HG02885 (cell line): ENCODE results near the gene ZAR1L.

ENCODE experiments used
- ATAC-seq: cut with Tn5 transposase; IDR thresholded peaks from one replicate; pipeline ENCODE4 v1.9.1; 2021; ENCODE audit warnings: mild to moderate bottlenecking; ENCODE audit not compliant: unreplicated experiment, poor library complexity

The ZAR1L gene

DNA sequence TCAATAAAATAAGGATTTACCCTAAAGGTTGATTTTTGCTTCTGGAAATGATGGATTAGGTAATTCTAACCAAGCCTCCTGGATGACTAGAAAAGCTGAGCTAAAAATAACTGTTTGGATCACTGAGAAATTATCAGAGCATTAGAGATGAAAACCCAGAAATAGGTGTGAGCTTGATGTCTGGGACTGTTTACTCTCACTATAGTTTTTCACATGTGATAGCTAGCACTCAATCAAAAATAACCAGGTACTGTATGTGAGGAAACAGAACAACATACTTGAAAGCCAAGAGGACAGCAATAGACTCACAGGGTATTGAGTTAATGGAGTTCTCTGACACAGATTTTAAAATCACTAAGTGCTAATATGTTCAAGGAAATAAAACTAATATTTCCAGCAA, 9.5 kb downstream of the ZAR1L start:
- ATAC-seq = no peak

DNA sequence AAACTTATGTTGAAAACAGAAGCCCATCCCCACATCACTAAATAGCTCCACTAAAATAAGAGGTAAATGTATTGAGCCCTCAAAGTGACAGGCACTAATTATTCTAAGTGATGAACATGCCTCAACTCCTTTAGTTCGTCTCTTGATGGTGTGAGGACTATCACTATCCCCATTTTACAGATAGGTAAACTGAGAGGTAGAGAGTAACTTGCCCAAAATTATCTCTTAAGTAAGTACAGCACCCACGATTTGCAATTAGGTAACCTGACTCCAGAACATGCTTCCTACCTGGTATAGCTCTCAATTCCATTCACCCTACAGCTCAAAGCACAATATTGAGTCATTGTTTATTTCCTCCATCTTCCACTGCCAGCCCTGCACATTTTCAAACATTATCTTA, 12.7 kb downstream of the ZAR1L start:
- ATAC-seq = no peak

DNA sequence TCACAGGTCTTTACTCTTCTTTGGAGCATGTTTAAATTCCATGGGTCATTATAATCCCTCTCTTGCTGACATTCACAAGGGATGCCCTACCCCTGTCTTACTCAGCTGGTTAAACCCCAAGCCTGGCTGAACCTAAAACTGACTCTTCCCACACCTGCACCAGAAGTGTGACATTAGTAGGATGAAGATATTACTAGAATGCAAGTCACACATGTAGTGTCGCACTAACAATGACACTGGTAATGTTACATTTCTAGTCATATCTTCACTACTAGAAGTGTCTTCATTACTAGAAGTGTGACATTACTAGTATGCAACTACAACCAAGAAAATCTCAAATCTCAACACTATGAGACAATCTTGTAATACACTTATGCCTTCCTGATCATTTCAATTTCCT, 14.2 kb downstream of the ZAR1L start:
- ATAC-seq = no peak

DNA sequence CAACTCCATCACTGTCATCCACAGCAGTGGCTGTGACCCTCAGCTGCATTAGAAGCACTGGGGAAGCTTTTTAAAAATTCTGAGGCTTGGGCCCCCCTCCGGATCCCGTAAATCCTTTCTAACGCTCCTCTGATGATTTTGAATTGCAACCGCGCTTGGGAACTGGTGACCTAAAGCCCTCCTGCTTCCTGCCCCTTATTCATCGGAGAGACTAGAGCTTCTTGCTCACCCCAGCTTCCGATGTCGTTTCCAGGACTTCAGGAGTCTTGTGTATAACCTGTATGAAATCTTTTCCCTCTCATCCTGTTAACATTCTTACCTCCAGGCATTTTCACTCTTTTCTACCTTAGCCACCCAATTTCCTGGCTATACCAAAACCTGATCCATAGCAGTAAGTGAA, 14.8 kb downstream of the ZAR1L start:
- ATAC-seq = no peak

DNA sequence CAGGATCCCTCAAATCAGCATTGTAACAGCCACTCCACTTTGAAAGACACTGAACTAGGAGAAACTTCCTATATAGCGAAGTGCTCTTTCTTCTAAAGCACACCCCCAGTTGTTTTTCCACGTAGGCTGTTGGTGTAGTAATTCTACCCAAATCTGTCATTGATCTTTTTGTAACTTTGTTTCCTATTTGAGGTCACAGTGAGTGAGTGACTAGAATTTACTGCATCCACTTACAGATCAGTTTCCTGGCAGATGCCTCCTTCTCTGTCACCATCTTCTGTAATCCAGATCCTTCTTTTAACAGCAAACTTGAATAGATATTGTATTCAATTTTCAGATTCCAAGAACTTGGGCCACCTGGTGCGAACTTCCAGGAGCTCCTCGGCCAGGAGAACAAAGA, 15.3 kb downstream of the ZAR1L start:
- no peak for ATAC-seq

DNA sequence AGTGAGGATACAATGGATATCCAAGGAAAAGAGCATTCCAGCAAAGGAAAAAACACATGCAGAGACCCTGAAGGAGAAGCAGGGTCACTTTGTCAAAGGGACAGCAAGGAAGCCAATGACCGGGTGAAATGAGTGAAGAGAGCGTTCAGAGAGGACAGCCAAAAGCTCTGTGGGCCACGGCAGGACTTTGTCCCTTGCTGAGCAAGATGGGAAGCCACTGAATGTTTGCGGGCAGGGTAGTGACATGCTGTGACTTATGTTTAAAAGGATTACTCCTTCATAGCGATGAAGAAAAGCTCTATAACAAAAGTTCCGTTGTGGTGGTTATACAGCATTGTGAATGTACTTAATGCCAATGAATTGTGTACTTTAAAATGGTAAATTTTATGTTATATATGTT, 16.5 kb downstream of the ZAR1L start:
- ATAC-seq = no peak

DNA sequence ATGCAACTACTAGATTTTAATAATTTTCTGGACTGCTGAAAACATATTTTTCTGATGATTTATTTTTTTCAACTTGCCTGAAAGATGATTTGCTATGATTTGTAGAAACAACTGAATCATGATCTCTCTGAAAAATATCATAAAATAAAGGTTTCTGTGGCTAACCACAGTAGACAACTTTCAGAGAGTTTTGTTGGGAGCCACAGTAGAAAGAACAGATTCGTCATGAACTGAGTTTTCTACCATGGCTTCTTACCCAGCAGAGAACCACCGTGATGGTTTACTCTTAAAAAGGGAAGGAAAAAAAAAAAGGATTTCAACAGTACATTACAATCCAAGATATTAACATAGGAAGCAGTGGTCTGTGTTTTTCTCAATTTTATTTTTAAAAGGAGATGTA, 18.0 kb downstream of the ZAR1L start:
- no peak for ATAC-seq

DNA sequence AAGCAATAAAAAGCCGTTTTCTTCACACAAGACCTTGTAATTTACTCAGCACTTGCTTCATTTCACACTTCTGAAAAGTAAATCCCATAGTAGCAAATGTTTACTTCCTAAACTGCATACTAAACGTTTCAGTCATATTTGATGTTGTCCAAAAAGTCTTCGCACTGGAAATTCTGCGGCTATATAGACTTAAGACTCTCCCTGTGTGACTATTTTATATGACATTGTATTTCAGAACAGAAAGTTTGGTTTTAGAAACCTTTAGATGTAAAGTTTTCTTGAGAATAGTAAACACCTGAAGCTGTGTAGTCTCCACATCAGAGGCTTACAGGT, 29.6 kb downstream of the ZAR1L start:
- no peak for ATAC-seq

DNA sequence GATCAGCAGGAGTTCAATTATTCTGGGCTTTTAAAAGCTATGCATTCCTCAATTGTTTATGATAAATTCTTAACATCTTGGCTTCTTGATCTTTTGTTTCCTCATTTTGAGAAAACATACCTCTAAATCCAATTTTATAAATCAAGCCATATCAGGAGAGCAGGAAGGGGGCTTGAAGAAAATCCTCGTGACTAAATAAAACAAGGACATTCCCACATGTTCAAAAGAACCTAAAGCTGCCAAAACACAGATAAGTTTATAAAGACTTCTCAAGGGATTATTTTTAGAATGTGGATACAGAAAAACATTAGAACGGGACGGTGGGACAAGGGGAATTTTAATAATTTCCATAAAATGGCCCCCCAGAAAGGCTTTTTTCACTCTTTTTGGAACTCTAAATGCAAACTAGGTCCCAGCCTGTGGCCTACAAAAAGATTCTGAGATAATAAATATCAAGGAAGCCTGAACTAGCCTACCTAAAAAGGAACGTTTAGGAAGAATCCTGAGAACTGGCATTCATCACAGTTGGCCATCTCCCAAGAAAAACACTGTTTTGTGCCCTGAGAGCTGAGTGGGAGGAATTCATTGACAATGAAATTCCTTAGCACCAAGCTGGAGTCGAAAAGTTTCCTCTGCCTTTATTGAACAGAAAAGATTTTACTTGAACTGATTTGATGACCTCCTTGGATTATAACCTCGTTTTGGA, 30.1 kb downstream of the ZAR1L start:
- no peak for ATAC-seq

DNA sequence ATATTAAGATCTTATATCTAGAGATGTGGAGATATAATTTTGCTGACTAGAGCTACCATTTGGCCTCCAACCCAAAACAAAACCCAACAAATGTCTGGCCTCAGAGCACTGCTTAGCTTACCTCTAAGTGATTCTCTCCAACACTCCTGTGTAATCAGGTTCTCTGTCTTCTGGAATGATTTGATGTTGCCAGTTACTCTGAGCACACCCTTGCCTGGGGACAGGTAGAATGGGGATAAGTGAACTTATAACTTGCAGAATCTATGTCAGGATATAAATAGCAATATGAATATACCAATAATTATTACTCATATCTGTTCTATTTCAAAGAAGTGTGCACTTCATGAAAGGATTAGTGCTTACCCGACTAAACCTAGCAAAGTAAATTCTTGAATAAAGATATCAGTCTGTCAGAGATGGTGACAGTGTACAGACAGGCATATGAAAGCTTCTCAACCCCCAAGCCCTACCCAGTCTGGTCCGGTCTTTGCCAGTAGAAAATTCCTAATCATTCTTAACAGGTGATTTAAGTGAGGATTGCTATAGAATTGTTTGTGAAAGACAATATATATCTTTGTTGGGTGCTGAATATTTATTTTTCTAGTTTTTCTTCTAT, 33.0 kb downstream of the ZAR1L start:
- no peak for ATAC-seq

DNA sequence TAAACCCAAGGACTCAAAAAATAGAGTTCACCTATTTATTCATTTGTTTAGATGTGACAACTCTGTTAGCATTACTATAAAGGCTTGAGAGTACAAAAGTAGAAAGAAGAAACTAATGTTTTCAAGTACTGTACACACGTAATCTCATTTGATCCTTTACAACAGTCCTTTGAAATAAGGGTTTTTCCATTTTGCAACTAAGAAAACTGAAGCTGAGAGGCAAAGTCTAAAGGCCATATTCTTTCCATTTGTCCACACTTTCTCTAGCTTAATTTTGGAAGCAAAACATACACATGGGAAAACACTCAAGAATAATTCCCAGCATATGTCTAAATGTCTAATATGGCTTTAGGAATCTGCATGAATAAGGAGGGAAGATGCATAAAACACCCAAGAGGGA, 34.1 kb downstream of the ZAR1L start:
- no peak for ATAC-seq

DNA sequence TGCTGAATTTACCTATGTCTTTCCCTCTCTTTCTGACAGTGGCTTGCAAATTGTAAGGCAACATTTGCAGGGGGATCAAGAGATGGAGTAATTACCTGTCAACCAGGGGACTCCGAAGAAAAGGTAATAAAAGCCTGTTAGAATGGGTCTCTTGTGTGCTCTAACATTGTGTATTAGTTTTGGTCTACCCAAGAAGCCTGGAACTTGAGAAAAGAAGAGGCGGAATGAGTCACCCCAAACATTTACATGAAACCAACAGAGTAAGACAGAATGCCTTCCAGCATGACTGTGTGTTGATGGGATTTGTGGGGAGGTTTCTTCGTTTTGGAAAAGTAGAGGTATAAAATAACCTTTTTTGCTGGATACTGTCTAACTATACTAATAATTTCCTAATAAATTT, 36.7 kb downstream of the ZAR1L start:
- no peak for ATAC-seq

DNA sequence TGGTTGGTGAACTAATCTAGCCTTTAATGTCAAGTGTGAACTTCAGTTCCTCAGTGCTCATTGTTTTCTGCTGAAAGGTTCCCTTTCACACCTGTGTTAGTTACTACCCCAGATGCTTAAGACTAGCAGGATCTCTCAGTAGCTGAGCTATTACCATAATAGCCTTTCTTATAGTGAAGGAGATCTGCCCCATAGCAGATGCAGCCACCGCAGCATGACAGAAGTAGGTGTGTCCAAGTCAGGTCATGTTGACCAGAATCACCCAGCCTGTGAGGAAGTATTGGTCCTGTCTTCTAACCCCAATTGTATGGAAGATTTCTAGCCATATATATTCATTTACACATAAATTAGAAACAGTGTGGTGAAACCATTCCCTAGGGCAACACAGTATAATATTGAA, 37.3 kb downstream of the ZAR1L start:
- ATAC-seq = peak; percentile 75

DNA sequence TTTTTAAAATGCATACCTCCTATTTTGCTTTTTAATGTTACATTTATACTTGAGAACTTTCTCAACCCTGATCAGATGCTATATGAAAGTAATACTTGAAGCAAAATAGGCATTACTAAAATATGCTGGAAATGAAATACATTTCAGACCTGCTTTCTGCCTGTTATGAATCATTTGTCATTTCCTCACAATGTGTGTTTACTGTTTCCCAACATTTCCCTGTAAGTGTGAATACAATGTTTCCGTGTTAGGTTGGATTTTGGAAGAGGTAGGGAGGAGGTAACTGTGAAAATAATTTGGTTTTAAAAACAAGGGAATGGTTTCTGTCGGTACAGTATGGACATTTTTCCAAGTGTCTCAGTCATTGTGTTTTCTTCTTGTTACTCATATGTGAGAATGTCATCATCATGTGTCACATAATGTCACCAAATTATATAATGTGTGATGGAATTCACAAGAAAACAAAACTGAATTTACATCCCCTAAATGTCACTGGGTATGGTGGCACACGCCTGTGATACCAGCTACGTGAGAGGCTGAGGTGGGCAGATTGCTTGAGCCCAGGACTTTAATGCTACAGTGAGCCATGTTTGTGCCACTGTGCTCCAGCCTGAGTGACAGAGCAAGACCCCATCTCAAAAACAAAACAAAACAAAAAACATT, 43.0 kb downstream of the ZAR1L start:
- ATAC-seq = no peak

DNA sequence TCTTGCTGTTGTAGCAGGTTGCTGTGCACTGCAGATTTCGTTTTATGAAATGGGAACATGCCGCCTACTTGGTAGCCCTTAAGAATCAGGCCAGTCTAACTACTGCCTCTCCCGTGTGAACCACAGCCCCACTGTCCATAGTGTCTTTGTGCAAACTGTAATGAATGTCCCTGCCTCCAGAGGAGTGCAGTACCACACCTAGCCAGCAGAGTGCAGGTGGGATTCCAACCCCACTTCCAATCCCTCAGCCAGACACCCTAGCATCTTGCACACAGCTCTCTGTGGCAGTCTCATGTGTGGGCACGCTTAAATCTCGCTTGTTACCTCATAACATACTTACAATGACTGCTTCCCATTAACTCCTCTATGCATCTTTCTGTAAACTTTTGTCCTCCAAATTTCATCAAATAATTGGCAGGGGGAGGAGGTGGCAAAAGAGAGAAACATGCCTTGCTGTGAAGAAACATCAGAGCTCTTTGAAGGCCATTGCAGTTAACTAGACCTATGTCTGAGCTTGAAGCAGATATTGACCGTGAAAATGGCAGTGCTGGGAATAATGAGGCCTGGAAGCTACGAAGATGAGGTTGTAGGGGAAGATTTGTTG, 47.2 kb downstream of the ZAR1L start:
- ATAC-seq = peak; percentile 84

DNA sequence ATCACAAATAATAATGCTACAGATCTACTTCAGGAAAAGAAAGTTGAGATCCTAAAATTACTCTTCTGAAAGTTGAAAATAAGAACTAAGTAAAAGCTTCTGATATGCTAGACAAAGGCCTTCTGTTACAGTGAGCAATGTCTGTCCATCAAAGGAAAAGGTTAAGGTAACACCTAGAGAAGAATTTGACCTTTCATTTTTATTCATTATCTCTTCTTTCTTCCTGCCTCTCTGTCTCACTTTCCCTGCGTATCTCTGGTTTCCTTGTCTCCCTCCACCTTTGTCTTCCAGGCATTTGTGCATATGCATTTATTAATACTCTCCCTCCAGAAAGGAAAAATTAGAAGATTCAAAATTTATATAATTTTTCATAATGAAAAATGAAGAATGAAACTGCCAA, 49.0 kb downstream of the ZAR1L start:
- ATAC-seq = no peak

DNA sequence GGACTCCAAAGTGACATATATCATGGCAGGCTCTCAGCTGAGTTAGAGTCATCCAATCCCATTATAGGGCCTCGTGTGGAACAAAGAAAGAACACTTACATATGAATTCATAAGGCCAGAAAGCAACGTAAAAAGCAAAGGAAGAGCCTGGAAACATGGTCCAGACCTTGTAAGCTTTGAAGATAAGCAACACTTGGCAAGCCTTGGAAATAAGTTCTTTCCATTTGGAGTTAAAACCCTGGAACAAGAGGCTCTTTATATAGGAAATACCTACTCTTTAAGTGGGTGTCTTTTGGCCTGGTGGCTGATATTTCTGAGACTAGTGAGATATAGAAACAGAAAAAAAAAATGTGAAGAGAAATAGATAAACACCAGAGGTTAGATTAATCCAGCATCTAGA, 49.4 kb downstream of the ZAR1L start:
- no peak for ATAC-seq

DNA sequence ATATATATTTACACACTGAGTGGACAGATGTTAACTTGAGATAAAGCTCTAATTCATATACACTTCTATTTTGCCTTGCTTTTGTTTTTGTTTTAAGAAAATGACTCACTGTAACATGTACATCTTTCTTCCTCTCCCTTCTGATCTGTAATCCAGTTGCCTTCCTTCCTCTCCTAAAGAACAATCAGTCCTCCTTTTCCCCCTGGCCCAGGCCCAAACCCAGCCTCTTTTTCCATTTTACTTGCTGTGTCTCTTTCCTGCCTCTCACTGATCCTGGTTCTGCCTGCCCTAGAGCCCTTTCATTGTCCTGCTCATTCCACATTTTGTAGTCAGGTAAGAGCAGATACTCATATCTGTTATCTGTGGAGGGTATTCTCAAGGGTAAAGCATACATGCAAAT, 50.8 kb downstream of the ZAR1L start:
- ATAC-seq = no peak

DNA sequence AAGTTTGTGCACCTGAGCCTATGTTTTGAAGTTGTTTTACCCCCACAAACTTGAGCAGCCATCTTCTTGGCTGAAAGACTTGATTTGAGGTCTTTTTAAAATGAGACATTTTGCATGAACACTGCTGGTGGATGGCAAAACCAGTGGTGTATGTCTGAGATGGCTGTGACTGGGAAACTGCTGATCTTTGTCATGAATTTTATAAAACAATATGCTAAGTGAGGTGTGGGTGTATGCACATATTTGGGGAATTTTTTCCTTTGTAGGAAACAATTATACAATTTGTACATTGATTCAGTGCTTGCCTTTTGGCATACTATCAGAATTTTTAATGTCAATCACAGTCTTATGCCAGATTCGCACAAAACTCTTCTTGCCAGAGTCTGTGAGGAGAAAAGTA, 52.5 kb downstream of the ZAR1L start:
- ATAC-seq = no peak

DNA sequence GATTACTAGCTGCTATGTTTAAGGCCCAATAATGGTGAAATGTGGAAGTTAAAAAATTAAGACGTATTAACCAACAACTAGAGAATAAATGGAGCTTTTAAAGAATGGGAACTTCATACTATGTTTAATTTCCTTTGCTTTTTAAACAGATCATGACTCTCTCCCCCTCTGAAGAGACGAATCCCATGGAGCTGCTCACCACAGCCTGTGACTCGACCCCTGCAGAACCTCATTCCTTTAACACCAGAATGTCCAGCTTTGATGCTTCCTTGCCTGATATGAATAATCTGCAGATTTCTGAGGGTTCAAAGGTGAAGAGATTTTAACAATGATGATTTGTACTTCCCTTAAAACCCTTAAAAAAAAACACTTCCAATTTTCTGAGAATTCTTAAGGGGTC, 53.0 kb downstream of the ZAR1L start:
- no peak for ATAC-seq

DNA sequence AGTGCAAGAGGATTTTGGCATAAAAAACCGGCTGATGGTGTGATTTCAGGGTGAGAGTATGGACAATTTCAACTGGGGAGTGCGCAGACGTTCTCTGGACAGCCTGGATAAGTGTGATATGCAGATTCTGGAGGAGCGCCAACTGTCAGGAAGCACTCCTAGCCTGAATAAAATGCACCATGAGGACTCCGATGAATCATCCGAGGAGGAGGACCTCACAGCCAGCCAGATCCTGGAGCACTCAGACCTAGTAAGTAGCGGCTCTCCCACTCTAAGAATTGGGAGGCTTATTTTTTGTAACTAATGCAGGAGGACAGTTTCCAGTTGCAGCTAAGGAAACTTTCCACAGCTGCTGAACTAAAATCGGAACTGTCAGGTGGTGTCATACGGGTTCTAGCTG, 53.6 kb downstream of the ZAR1L start:
- ATAC-seq = no peak

DNA sequence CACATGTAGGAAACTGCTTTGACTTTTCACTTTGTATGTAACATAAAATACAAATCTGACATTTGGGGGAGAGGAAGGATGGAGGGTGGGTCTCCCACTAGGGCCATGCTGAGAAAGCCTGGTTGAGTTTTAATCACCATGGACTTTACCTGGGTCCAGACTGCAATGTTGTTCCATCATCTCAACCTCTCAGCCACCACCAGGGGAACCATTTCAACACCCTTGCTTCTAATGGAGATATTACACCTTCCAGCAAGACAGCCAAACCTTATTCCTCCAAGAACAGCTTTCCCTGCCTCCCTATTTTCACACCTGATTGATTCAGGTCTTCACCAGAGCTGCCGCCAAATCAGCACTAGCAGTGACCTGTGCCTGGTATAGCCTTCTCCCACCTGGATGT, 56.0 kb downstream of the ZAR1L start:
- peak; percentile 39 for ATAC-seq
